K562 (cell line): Measurements from ENCODE around the gene FTH1. TPM values are rescaled to one million over a fixed set of nuclear protein-coding genes. Genes with fewer than 3 reads are reported as not detected.

Source experiments
- MCM2 ChIP-seq: fragments of 450-650 bp; IDR thresholded peaks from 2 replicates; pipeline ENCODE4 v1.6.1; 2017; ENCODE audit warnings: low read depth, mild to moderate bottlenecking
- NCOA4 ChIP-seq: fragments of 450-650 bp; IDR thresholded peaks from 2 replicates; pipeline ENCODE4 v1.6.1; 2018; ENCODE audit warnings: mild to moderate bottlenecking; ENCODE audit not compliant: partially characterized antibody
- NELFE ChIP-seq: IDR thresholded peaks from 2 replicates; pipeline ENCODE4 v1.6.1; 2011; ENCODE audit warnings: mild to moderate bottlenecking; ENCODE audit not compliant: insufficient read depth, insufficient read length
- RERE ChIP-seq: sonication (generic); formaldehyde crosslinking; IDR thresholded peaks from 2 replicates; pipeline ENCODE4 v1.8.0; 2023; ENCODE audit warnings: missing genetic modification reagents, mild to moderate bottlenecking, borderline replicate concordance
- ZKSCAN1 ChIP-seq: fragments of 150-350 bp; IDR thresholded peaks from 2 replicates; pipeline ENCODE4 v1.6.1; 2016; ENCODE audit warnings: low read depth, low read length
- ZNF24 ChIP-seq: fragments of 450-650 bp; IDR thresholded peaks from 2 replicates; pipeline ENCODE4 v1.6.1; 2016
- ZNF407 ChIP-seq: fragments of 450-650 bp; IDR thresholded peaks from 2 replicates; pipeline ENCODE4 v1.6.1; 2016; ENCODE audit warnings: low read depth
- ZNF518B ChIP-seq: fragments of 250-450 bp; sonication (Bioruptor Pico); IDR thresholded peaks from 2 replicates; pipeline ENCODE4 v1.5.0; 2021; ENCODE audit warnings: mild to moderate bottlenecking, moderate library complexity
- ZNF785 ChIP-seq: fragments of 250-450 bp; sonication (Bioruptor Pico); IDR thresholded peaks from 2 replicates; pipeline ENCODE4 v1.4.0; 2020; ENCODE audit warnings: mild to moderate bottlenecking
- polyA plus RNA-seq, 8 experiments: library from polyadenylated mRNA; depleted of rRNA in 4 of 8; stranded (reverse) in 5 of 8; unstranded in 3 of 8; fragments of >200 nt; fragmentation: Nextera tagmentation in 2 of 8; fragmentation: Illumina TruSeq in 1 of 8; extraction: Ambion mirVana in 2 of 8; extraction: Trizol in 1 of 8; gene quantifications; 2 replicates each; pipeline versions ENCODE4 v1.2.1 to v1.2.3, GENCODE V29; 2011 to 2014; ENCODE audit warnings: inconsistent platforms in 1 of 8, missing spikeins in 1 of 8
- total RNA-seq, 7 experiments: library from RNA; depleted of rRNA in 6 of 7; stranded (reverse); fragments of >200 nt in 6 of 7; fragmentation: Illumina TruSeq in 2 of 7; extraction: Trizol in 2 of 7; gene quantifications; 2 replicates each; pipeline versions ENCODE4 v1.2.1 to v1.2.3, GENCODE V29; 2011 to 2021; ENCODE audit warnings: low replicate concordance in 1 of 7

Gene FTH1
- total and polyA plus RNA-seq, 9 of the 15 experiments (the other 6 are each of a cell fraction or from before 2014, with no cell fraction given): 370 to 3,146 (median 802) TPM

GRCh38 chr11:61949169-61950034 lies 18.0 kb downstream of the FTH1 start (continued):
- TF ChIP-seq RERE (CRISPR knock-in tag): no peak
- TF ChIP-seq ZNF407: no peak
- TF ChIP-seq NCOA4: no peak
- no peak for TF ChIP-seq ZNF785 (CRISPR knock-in tag)
- no peak for TF ChIP-seq ZKSCAN1
- TF ChIP-seq NELFE: no peak
- TF ChIP-seq MCM2: no peak
- no peak for TF ChIP-seq ZNF518B (CRISPR knock-in tag)
- TF ChIP-seq ZNF24: no peak
